Measurements from ENCODE around the gene HACD2.
A peak's percentile ranks its signal among the peaks of the same experiment; 100 is the strongest.

HACD2 gene

DNA sequence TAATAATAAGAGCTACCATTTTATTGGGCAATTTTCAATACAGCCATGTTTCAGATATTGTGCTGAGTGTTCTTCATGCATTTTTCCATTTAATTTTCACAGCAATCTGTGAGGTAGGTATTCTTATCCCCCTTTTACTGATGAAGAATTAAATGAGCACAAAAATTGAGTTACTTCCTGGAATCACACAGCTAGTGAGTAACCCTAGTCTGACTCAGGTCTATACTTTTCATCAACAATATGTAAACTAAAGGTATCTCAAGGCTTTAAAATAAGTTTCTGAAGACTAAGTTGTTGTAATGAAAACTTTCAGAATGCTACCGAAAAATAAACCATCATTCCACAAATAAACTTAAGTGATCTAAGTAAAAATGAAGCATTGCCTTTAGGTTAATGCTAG, 22.3 kb downstream of the HACD2 start:
- TF ChIP-seq TEAD4 (IDR thresholded peaks at IDR 0.05) = no peak
- no peak for TF ChIP-seq EP300 (IDR thresholded peaks at IDR 0.05; ENCODE audit: borderline replicate concordance)
- no peak for TF ChIP-seq EGR1 (IDR thresholded peaks at IDR 0.05)
- TF ChIP-seq FOXM1 (IDR thresholded peaks at IDR 0.05; ENCODE audit: borderline replicate concordance, low read depth) = no peak
- TF ChIP-seq ZBTB7A (IDR thresholded peaks at IDR 0.05; ENCODE audit: low read depth) = no peak

GRCh38 chr3:123561188-123561587, 23.7 kb downstream of the HACD2 start:
- TF ChIP-seq FOXM1 (IDR thresholded peaks at IDR 0.05; ENCODE audit: borderline replicate concordance, low read depth) (no peak), YY1 (IDR thresholded peaks at IDR 0.05; ENCODE audit: low read depth) (no peak), REST (IDR thresholded peaks at IDR 0.05; ENCODE audit: low read depth) (no peak), TAF1 (IDR thresholded peaks at IDR 0.05; ENCODE audit: low read depth) (no peak), NFIC (IDR thresholded peaks at IDR 0.05) (no peak)

DNA sequence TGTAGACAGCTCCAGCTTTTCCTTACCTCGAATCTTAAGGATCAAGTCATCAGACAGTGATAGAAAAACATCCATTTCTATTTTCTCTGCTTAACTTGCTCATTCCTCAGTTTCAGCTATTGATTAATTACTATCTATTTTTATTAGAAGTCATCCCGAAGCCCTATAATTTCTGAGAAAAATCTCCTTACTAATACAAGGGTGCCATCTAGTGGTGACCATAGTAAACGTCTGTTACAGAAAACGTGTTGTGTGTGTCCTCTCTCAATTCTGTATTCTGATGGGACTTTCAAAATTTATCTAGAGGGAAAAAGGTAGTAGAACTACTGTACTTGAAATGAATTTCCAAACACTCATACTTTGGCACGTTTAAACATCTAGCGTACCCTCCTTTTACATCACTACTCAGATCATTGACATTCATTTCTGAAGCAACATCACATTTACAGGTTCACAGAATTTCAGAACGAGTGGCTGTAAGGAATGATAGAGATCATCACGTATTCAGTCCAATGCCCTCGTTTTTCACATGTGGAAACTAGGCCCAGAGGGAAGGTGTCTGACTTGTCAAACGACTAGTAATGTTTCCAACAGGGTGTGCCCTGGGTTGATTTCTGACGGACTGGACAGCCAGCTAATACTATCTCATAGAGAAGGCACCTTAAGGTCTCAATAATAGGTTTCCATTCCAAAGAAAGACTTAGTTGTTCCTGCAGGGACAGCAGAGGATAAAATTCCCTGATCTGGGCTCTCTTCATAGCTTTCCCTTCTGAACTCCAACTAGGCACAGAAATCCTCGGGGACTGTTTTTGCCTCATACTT, 25.6 kb downstream of the HACD2 start:
- TF ChIP-seq RAD21 (IDR thresholded peaks at IDR 0.05; ENCODE audit: low read depth) = peak; percentile 53
- TF ChIP-seq TCF12 (IDR thresholded peaks at IDR 0.05; ENCODE audit: low read depth) = no peak
- no peak for TF ChIP-seq CEBPB (IDR thresholded peaks at IDR 0.05)
- TF ChIP-seq TAF1 (IDR thresholded peaks at IDR 0.05; ENCODE audit: low read depth) = no peak

GRCh38 chr3:123553536-123553935, 31.3 kb downstream of the HACD2 start:
- no peak for TF ChIP-seq TEAD4 (IDR thresholded peaks at IDR 0.05)
- TF ChIP-seq NFIC (IDR thresholded peaks at IDR 0.05) = no peak
- no peak for TF ChIP-seq EP300 (IDR thresholded peaks at IDR 0.05; ENCODE audit: borderline replicate concordance)
- no peak for TF ChIP-seq TCF12 (IDR thresholded peaks at IDR 0.05; ENCODE audit: low read depth)

- TF ChIP-seq TAF1 (IDR thresholded peaks at IDR 0.05; ENCODE audit: low read depth) (no peak), REST (IDR thresholded peaks at IDR 0.05; ENCODE audit: low read depth) (no peak), RAD21 (IDR thresholded peaks at IDR 0.05; ENCODE audit: low read depth) (no peak), MAX (IDR thresholded peaks at IDR 0.05) (no peak), CEBPB (IDR thresholded peaks at IDR 0.05) (no peak), CREB1 (IDR thresholded peaks at IDR 0.05; ENCODE audit: low read depth) (no peak), TEAD4 (IDR thresholded peaks at IDR 0.05) (no peak)
These were observed 32.1 kb downstream of the HACD2 start for GRCh38 chr3:123552768-123553167.

DNA sequence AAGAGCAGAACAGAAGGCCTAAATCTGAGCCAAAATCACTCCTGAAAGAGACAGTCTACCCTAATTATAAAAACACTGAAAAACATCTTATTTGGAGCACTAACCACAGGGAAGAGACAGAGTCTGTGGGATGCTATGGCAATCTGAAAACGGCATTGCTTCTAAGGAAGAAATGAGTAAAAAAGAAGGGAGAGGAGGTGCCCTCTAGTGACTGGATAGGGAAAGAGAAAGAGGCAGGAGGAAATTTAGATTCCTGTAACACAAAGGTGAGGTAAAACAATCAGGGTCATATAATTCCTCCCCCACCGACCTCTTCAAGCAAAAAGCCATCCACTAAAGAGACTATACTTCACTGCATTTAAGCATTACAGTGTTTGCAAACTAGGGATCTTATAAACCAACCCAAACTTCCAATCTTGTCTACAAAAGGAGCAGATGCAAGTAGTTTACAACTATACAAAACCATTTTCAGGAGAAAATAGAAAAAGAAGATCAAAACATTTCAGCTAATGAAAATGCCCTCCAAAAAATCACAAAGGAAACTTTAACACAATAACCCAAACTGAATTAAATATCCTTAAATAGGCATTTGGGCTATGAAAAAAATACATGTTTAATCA, 32.6 kb downstream of the HACD2 start:
- no peak for TF ChIP-seq NFIC (IDR thresholded peaks at IDR 0.05)
- TF ChIP-seq, protein P1, sequence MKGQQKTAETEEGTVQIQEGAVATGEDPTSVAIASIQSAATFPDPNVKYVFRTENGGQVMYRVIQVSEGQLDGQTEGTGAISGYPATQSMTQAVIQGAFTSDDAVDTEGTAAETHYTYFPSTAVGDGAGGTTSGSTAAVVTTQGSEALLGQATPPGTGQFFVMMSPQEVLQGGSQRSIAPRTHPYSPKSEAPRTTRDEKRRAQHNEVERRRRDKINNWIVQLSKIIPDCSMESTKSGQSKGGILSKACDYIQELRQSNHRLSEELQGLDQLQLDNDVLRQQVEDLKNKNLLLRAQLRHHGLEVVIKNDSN (IDR thresholded peaks at IDR 0.05) = no peak
- no peak for TF ChIP-seq REST (IDR thresholded peaks at IDR 0.05; ENCODE audit: low read depth)
- TF ChIP-seq RAD21 (IDR thresholded peaks at IDR 0.05; ENCODE audit: low read depth) = peak; percentile 32; the same call in 1 of the 2 replicates

Data from Ishikawa (cell line).